Stimulated activated CD4-positive, alpha-beta T cell treated with anti-CD3 and anti-CD28 coated beads, Interleukin-1b, Interleukin-23, amount 100 ng/mL, for 1 hour (primary cell): ENCODE measurements around the gene GRM8.

Experiments used
- DNase-seq, 2 donors: peaks; one replicate each; pipeline ENCODE4 v3.0.0-alpha.2; 2020; ENCODE audit warnings: low read depth in 2 of 2

Gene GRM8

DNA sequence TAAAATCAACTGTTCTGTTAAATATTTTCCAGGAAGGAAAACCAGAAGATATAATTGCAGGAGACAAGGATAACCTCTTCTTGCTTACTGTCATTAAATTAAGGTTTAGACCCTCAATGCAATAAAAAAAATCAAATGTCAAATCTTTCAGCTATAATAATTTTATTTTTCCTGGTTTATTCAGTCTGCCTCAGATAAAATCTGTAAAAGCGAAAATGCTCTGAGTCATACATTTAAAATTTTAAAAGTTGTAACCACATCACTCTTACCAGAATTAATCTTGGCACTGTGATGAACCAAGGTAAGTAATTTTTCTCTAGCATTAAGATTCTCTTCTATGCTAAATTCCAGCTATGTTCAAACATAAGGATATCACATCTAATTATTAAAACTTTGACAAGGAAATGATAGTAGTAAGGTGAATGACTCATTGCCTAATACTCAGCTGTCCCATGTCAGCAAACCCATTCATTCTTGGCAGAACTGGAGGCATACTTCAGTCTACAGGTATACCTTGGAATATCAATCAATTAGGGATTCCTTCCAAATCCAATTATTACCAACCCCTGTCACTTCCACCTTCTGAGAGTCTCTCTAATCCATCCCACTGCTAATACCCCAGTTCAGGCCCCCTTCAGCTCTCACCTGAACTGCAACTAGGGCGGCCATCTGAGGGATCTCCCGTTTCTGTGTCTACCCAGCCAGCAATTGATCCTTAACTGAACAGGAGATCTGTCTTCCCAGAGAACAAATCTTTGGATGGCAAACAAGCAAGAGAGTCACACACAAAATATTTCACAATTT, 434.1 kb downstream of the GRM8 start:
- no peak for DNase-seq

DNA sequence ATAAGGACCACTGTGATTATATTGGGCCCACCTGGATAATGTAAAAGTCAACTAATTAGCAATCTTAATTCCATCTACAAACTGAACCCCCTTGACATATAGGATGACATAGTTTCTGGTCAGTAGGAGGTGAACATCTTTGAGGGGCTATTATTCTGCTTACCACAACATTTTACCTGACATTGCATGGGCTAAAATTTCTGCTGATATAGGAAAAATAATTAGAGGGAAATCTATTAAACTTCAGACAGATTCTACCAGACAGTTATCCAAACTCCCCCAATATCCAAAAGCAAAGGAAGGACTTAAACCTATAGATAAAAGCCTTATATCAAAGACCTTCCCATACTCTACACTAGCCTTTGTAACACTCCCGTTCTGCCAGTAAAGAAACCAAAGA, 443.6 kb downstream of the GRM8 start:
- no peak for DNase-seq

DNA sequence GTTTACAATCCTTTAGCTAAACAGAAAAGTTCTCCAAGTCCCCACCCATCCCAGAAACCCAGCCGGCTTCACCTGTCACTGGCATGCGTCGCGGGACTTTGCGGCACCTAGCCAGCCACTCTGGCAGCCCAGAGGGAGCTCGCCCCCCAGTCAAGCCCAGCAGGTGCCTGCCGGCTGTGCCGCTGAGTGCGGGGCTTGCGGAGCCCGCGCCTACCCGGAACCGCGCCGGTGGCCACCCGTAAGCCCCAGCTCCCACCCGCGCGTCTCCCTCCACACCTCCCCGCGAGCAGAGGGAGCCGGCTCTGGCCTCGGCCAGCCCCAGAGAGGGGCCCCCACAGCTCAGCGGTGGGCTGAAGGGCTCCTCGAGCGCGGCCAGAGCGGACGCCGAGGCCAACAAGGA, 446.1 kb downstream of the GRM8 start:
- no peak for DNase-seq

DNA sequence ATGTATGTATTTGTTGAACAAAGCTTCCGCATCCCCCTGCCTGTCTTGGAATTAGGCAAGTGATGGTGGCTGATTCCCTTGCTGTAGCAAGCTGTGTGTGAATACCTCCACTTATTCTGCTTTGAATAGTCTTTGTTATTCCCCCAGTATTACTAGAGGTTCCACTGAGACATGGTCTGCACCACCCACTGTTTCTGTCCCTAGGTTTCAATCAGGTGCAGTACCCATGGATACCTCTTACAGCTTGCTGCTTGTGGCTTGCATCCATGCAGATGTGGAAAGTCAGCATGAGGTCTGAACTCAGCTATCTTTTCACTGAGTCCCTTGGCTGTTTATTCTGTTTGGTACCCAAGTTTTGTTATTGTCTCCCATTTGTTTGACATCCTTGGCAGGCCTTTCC, 447.4 kb downstream of the GRM8 start:
- no peak for DNase-seq

DNA sequence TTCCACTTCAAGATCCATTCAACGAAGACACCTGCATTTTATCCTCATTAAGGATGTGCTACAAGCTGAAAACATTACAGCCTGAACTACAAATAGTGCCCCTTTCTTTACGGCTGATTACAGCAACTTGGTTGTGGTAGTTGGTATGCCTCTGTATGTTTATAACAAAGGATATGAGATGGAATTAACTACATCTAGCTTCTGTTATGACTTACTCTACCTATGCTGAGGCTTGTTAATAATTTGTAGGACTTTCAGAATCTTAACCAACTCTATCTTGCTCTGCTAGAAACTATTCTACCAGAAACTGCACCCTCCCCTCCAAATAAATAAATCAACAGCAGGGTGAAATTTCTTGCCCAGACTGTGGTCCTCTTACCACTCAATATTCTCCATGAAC, 448.1 kb downstream of the GRM8 start:
- no peak for DNase-seq

DNA sequence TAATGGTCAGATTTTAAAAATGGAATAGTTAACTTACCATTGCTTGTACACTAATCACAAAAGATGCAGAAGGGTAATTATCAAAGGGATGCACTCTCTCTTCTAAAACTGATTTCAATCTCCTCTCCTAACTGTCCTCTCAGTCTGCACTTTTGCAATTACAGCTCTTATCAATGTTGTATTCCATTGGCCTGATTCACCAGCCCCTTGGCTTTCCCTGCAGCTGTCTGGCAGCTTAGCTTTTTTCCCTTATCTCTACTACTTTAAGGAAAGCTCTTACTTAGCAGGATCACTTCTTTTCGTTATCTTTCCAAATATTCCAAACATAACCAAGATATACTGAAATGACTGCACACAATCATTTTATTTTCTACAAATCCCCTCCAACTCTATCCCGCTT, 448.8 kb downstream of the GRM8 start:
- no peak for DNase-seq

DNA sequence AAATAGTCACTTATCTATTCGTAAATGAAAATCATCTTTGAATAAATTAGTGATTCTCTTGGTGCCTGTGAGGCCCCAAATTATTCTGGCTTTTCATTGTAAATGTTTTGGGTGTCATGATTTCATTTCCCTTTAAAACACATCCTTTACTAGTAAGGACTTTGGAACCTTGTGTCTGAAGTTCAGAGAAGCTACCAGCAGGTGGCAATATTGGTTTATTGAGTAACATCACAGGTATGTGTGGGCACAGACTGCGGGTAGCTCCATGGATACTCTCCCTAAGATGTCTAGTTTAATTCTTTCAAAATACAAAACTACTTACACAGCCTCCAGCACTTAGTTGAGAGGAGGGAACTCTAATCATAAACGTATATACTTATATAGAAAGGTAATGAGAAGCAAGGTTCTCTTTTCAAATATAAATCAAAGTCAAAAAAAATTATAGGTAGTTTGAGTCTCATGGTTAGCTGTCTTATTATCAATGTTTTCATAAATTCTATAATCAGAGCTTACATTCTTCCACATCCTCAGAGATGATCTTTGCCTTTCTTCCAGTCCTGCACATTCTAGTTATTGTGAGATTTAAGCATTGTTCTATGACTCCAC, 449.6 kb downstream of the GRM8 start:
- DNase-seq = no peak

DNA sequence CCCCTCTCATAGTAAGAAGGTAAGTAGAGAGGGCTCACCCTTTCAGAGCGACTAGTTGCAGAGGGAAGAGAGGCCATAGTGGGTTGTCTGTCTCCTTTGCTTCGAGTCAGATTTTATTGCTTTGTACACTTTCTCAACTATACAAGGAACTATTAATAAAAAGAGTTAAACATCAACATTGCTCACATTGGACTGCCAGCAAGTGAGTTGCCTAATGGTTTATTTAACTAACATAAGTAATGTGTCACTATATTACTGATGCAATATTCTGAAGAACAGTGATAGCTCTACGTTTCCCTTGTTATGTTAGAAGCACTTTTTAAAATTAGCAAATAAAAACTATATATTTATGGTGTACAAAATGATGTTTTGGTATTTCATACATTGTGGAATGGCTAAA, 451.0 kb downstream of the GRM8 start:
- no peak for DNase-seq

DNA sequence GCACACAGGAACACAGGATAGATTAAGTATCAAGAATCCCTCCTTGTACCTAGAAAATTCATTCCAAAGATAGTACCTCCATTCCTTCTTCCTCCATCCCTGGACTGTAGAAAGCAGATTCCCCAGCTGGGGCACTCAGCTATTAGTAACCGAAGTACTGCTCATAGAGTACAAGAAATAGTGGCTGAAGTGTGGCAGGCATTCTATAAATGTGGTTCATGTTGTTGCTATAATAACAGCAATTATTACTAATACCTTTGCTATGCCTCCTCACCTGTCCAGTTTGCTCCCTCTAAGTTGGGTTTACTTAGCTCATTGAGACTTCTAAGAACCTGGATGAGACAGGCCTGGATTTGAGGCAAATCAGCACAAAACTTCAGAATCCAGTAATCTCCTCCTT, 453.2 kb downstream of the GRM8 start:
- DNase-seq = no peak

DNA sequence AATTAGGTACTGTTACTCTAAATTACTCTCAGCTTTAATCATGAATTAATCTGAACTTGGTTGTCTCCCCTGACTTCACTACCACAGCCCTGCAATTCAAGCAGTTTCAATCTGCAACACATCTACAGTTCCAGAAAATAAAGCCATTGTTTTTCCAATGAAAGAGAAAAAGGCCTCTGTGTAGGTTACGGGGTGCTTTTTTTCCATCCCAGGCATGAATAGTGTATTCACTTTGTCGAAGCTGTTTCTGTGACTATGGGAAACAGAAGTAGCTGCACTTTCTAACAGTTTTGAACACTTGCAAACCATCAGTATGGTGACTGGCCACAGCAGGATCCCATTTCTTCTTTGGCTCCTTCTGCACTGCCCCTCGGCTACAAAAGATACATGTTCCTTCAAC, 460.2 kb downstream of the GRM8 start:
- no peak for DNase-seq

DNA sequence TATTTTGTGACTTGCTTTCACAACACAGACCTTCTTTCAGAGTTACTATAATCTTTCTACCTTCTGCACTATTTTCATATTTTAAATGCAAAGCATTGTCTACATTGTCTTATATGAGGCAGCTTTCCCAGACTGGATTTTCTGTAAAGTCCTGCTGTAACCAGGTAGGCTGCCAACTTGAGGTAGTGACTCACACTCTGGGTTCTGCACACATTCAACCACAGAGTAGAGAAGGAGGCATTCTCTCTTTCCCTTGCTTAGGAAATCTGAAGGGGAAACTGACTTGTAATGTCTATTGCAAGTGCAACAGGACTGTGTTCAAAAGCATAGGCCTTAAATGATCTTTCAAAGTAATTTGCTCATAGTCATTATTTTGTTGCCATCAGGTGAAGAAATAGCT, 461.4 kb downstream of the GRM8 start:
- no peak for DNase-seq

DNA sequence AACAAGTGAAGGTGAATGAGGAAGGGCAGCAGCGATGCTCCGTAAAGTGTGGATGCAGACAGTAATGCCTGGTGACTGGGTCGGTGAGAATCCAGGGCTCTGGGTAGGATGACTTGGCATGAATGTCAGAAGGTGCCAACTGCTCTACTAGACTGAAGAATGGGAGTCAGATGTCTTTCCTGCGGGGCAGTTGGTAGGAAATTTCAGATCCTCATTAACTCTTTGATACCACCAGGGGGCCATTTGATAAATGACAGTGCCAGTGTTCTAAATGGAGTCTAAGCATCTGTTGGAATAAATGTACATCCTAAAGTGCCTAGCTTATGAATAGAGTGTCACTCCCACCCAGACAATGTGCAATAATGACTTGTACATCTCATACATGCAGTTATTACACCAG, 462.0 kb downstream of the GRM8 start:
- DNase-seq = no peak

DNA sequence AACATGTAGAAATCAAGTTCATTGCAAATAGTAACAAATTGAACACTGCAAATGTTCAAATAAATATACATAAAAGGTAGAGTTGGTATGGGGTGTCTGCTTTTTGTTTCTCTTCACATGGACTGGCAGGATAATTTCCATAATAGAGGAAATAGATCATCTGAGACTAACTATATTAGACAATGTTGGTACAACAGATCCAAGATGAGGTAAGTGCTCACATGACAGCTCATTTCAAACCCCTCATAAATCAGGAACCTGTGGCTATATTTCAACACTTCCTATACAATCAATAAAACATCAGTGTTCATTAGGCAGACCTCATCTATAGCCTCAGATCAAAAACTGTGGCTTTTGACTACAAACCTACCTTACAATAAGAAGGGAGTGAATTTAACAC, 469.1 kb downstream of the GRM8 start:
- DNase-seq = no peak

DNA sequence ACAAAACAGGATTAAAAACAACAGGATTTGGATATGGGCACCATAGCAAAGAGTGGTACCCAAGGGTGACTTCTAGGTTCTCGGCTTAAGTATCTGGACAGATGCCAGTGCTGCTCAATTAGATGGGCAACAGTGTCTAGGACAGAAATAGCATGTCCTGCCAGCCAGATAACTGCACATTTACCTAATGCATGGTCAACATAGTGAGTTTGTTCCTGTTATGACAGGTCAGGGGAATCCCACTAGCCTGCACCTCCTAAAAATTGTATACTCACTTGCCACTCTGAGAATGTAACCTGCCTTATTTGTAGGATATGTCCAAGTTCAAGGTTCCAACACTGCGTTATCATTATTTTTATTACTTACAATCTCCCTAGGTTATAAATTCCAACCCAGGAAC, 471.7 kb downstream of the GRM8 start:
- DNase-seq = no peak

DNA sequence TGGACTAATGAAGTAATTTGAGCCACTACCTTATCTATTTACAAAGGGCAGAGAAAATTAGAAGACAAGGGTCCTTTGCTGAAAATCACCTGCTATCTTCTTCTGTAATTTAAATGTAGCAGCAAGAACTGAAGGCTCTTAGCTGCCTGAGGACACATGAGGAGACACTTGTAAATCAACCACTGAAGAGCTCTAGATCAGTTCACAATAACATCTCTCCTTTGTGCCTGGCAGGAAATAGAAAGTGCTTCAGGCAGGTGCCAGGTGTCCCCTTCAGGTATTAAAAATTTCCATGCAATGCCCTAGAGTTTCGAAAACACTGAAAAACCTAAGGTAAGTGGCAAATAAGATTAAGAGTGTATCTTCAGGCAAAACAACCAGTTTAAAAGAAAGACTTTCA, 474.6 kb downstream of the GRM8 start:
- DNase-seq = no peak

DNA sequence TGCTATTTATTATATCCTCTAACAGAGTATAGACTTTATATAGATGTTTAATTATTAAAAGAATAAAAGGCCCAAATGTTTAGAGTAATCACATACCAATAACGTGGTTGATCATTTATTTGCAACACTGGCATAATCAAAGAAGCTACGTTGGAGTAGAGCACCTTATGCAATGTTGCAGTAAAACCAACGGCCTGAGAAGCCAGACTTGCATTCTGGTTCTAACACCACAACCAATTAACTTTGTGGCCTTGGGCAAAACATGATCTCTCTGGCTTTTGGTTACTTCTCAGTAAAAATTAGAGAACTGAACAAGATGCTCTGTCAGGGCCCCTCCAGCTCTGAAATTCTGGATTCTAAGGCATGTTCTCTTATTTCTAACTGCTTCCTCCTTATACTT, 476.2 kb downstream of the GRM8 start:
- no peak for DNase-seq

DNA sequence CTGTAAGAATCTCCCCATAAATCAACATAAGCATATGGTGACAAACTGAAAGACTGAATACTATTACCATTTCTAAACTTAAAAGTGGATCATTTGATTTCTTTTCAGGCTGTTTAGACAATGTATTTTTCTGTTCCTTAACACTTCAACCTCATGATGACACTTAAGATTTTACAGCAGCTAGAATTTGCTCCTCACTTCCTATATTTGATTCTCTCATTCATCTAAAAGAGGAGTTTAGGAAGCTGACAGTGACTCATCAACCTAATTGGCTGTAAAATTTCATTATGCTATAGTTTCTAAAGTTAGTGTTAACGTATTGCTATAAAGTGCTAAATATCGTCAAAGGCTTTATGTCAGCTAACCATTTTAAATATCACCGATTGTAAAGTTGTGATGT, 478.7 kb downstream of the GRM8 start:
- no peak for DNase-seq

DNA sequence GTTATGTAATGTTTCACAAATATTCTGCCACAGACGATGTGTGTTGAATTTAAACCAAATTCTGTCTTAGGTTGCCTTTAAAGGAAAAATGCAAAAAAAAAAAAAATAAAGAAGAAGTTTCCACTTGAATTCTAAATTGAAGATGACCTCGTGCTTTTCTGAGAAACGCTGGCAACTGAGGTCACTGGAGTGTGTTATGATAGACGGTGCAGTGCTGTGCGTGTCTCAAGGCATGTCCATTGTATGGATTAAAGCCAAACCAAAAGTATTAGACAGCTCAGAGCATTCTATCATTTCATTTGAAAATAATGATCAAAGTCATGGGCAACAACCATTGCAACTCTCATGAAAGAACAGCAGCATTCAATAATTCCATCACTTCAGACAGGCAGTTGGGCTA, 483.9 kb downstream of the GRM8 start:
- DNase-seq = no peak

DNA sequence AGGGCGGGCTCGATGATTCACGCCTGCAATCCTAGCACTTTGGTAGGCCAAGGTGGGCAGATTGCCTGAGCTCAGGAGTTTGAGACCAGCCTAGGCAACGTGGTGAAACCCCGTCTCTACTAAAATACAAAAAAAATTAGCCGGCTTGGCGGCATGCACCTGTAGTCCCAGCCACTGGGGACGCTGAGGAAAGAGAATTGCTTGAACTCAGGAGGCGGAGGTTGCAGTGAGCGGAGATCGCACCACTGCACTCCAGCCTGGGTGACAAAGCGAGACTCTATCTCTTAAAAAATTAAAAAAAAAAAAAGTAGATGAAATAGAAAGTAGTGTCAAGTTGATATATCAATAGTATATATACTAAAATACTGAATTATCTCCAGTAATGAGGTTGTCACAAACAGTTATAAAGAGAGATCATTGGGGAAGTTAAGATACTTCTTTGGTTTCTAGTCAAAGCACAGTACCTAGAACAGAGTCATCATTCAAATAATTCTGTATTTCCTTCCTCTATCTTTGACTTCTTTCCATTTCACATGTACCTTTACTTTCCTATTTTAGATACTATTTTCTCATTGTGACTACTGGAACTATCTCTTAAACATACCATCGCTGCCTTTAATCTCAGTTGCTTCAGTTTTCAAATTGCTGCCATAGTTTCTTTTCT, 491.7 kb downstream of the GRM8 start:
- DNase-seq = no peak

DNA sequence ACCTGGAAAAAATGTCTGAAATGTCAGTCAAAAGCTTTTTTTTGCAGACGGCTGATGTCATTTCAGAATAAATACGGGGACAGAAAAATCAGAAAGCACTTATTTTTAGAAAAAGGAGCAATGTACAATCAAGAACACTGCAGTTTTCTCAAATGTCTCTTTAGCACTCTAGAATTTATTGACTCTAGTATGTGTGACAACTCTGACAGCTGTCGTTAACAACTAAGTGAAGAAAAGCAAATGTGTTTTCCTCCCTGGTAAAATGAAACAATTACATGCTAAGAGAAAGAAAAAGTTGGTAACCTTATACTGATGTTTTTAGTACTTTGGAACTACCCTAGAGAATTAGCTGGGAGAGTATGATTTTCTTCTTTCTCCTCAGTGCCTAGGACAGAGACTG, 497.4 kb downstream of the GRM8 start:
- DNase-seq = no peak

DNA sequence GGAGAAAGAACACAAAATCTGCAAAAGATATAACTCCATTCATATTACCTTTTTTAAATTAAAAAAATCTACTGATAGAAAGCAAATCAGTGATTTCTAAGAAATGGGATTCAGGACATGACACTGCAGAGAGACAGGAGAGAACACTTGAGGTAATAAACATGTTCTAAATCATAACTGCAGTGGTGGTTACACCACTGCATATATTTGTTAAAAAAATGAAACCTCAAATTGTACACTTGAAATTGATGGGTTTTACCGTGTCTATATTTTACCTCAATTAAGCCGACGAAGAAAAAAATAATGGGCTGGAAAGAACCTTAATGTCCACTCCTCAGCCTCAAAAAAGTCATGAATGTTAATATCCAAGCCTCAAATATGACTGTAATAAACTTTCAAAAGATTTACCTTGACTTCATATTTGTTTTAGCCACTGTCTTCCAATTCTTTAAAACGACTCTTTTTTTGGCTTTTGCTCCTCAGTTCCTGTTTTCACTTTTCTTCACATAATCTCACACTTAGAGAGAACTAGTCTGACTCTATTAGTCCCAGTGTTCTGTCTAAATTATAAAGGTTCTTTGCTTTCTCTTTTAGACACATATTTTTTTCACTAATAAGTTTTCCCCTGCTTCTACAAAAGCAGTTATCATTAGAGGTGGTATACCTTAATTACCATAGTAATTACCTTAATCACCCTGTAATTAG, 502.4 kb downstream of the GRM8 start:
- no peak for DNase-seq

DNA sequence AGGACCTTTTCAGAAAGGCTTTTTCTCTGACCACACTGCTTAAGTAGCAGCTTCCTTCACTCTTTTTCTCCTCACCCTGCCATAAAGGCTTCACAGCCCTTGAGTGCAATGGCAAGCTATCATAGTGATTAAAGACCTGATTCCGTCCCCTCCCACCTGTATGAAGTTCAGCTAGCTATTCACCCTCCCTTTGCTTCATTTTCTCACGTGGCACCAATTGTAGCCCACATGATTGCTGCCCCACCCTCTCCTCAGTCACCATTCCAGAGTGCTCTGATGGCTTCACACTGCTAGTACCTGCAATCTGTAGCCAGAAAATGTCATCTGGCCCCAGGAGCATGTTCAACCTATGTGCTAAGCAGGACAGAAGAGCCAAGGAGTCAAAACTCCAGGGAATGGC, 523.8 kb downstream of the GRM8 start:
- no peak for DNase-seq

DNA sequence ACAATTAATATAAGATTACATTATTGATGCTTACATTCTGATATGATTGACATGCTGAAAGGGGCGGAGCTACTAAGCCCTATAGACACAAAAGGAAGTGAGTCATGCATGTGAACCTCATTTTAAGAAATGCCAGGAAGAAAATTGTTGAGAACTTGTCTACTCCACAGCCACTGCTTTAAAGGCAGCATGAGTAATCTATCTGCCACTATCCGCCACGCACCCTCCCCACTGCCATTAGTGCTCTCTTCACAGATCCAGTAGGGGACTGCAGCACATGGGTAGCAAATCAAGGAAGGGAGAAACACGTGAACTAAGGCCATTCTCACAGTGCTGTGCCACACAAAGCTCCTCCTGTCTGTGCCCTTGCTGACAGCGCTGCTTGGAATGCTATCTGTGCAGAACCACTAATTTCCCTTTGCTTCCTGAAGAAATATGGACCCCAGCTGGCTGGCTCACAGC, 524.8 kb downstream of the GRM8 start:
- no peak for DNase-seq
